GM18526 (cell line): ENCODE measurements around the gene STPG4.

ENCODE experiments used
- POLR2A ChIP-seq: IDR thresholded peaks from 3 replicates; pipeline ENCODE4 v1.6.1; 2011; ENCODE audit not compliant: insufficient read length; ENCODE audit errors: extremely low read depth

Gene STPG4

GRCh38 chr2:47158576-47158975, 3.5 kb upstream of the STPG4 start:
- no peak for TF ChIP-seq POLR2A

DNA sequence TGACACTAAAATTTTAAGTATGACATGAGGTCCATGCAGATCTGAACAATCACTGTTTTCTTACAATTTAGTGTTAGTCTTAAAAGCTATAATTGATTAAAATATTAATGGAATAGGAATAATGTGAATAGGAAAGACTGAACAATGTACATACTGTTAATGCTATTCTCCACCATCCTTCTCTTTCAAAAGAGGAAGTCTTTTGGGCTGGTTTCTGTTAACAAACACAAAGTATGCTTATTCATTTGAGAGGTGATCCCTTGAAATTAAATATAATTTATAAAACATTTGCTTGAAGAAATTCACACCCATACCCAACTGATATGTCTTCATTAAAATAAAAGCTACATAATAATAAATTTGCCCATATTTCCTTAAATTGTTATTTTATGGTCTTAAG, 2.3 kb downstream of the STPG4 start:
- no peak for TF ChIP-seq POLR2A

- no peak for TF ChIP-seq POLR2A
Measured at GRCh38 chr2:47150175-47150574, 4.9 kb downstream of the STPG4 start.

DNA sequence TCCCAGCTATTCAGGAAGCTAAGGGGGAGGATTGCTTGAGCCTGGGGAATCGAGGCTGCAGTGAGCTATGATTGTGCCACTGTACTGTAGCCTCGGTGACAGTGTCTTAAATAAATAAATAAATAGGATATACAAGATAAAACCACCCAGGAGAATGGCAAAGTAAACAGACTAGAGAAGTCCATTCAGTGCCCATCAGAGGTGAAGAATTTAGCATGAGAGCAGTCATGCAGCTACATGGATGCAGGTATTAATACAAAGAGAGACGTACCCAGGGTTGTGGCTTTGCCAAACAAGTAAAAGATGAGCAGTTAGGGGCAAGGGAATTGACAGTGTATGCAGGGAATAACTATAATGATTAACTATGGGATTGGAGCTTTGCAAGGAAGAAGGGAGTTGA, 8.1 kb downstream of the STPG4 start:
- no peak for TF ChIP-seq POLR2A

- TF ChIP-seq POLR2A, result no peak
Measured at GRCh38 chr2:47145466-47145865, 9.6 kb downstream of the STPG4 start.

GRCh38 chr2:47141520-47141919, 13.6 kb downstream of the STPG4 start:
- TF ChIP-seq POLR2A, result no peak

DNA sequence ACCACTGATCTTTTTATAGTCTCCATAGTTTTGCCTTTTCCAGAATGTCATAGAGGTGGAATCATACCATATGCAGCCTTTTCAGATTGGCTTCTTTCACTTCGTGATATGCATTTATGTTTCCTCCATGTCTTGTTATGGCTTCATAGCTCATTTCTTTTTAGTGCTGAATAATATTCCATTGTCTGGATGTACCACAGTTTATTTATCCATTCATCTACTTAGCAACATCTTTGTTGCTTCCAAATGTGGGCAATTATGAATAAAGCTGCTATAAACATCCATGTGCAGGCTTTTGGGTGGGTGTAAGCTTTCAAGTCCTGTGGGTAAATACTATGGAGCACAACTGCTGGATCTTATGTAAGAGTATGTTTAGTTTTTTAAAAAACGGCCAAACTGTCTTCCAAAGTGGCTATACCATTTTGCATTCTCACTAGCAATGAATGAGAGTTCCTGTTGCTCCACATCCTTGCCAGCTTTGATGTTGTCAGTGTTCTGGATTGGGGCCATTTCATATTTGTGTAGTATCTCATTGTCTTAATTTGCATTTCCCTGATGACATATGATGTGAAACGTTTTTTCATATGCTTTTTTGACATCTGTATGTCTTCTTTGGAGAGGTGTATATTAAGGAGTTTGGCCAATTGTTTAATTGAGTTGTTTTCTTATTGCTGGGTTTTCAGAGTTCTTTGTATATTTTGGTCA, 20.6 kb downstream of the STPG4 start:
- no peak for TF ChIP-seq POLR2A

DNA sequence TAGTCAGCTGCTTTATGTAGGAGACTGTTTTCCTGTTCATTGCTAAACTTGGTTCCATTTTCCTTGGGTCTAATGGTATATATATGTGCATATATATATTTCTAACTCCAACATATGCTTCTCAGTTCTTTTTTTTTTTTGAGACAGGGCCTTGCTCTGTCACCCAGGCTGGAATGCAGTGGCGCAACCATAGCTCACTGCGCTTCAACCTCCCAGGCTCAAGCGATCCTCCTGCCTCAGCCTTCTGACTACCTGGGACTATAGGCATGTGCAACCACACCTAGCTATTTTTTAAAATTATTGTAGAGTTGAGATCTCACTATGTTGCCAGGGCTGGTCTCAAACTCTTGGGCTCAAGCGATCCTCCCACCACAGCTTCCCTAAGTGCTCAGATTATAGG, 22.1 kb downstream of the STPG4 start:
- no peak for TF ChIP-seq POLR2A

DNA sequence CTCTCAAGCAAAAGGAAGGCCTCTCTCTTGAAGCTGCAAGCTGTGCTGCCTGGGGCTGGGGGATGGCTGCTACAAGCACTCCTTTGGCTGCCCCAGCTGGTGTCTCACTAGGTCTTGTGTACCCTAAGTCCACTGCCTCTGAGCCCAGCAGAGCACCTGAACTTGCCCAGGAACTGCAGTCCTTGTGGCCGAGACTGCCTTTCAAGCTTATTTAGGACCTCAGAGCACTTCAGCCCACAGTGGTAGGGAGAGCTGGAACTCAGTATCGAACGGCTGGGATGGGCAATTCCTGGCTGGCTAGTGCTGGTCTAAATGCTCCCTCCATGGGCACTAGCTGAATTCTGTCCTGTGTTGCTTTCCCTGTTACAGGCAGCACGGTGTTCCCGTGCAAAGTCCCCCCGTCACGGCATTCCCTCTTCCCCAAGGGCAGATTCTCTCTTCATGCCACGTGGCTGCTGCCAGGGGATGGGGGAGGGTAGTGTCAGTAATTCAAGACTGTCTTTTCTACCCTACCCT, 25.9 kb downstream of the STPG4 start:
- TF ChIP-seq POLR2A, result no peak

- no peak for TF ChIP-seq POLR2A
Measured at GRCh38 chr2:47128705-47129104, 26.4 kb downstream of the STPG4 start.

- TF ChIP-seq POLR2A, result no peak
Measured at GRCh38 chr2:47127862-47128543, 27.1 kb downstream of the STPG4 start.

- no peak for TF ChIP-seq POLR2A
Measured at GRCh38 chr2:47126783-47127182, 28.3 kb downstream of the STPG4 start.

- TF ChIP-seq POLR2A, result no peak
Measured at GRCh38 chr2:47119001-47119400, 36.1 kb downstream of the STPG4 start.

DNA sequence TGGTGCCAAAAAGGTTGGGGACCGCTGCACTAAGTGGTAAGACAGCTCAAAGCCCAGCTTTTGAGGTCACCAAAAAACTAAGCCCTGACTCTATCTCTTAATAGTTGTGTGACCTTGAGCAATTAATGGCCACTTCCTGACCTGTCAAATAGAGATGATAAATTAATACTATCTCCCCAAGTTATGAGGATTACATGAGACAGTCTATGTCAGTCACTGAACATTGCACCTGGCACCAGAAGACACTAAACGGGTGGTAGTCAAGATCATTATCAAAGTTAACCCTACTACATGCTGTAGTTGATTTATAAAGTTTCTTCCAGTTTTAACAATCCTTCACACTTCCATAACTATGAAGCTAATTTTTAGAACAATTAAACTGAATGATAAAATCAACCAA, 36.5 kb downstream of the STPG4 start:
- no peak for TF ChIP-seq POLR2A

DNA sequence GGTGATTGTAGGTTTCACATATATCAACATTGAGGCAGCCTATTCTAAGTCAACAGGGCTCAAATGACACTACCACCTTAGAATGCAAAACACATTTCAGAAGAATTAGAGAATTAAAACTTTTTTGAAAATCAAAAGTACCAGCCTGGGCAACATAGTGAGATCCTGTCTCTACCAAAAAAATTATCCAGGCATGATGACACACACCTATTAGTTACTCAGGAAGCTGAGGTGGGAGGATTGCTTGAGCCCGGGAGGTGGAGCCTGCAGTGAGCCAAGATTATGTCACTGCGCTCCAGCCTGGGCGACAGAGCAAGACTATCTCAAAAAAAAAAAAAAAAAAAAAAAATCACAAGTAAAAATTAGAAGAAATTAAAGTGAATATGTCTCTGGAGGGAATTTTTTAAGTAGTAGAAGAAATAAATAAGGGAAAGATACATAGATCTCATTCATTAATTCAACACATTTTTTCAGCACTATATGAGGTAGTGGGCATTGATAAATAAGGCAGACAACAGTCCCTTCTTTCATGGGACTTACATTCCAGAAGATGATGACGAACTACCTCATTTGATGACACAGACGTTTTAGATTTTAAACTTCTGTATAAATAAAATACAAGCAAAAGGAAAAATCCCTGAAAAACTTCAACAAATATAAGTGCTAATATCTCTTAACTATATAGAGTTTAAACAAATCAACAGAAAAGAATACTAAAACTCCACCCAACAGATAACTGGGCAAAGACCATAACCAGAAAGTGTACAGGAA, 42.3 kb downstream of the STPG4 start:
- no peak for TF ChIP-seq POLR2A

- TF ChIP-seq POLR2A, result no peak
Measured at GRCh38 chr2:47109680-47110079, 45.4 kb downstream of the STPG4 start.
